Panc1 (cell line): ENCODE data around the gene SHKBP1. TPM values are rescaled to one million over a fixed set of nuclear protein-coding genes. Genes with fewer than 3 reads are reported as not detected.

Source experiments
- ATAC-seq: fragments of 200-7000 bp; cut with Tn5 transposase; 2 replicates; pipeline ENCODE4 v1.9.1; 2020; ENCODE audit warnings: mild to moderate bottlenecking, moderate library complexity
- BruUV-seq: library from RNA; stranded (reverse); fragments of 400-500 nt; replicated peaks from 2 replicates; lab custom pipeline; 2021; lab: Mats Ljungman, UMichigan
- CTCF ChIA-PET: fragments of 300-600 bp; sonication (Branson Sonifier 250); formaldehyde crosslinking; loops from one replicate; lab custom pipeline; 2022; ENCODE audit warnings: antibody characterized with exemption; lab: Charles Lee
- POLR2A ChIA-PET: fragments of 300-600 bp; sonication (Branson Sonifier 250); formaldehyde crosslinking; loops from one replicate; lab custom pipeline; 2022; ENCODE audit warnings: antibody characterized with exemption; lab: Charles Lee
- DNase-seq: peaks from one replicate; pipeline ENCODE4 v3.0.0-alpha.2; 2010; ENCODE audit warnings: low read depth, low spot score
- H3K27ac ChIP-seq: 2 replicates; pipeline ENCODE4 v1.5.1; 2011; ENCODE audit warnings: mild to moderate bottlenecking, low read length, inconsistent platforms
- H3K27me3 ChIP-seq: fragments of 200-500 bp; sonication (Bioruptor generic); 2 replicates; pipeline ENCODE4 v1.6.0; 2014; ENCODE audit warnings: low read length, inconsistent platforms; ENCODE audit not compliant: control insufficient read depth, insufficient read depth
- H3K36me3 ChIP-seq: fragments of 200-500 bp; sonication (Bioruptor generic); 2 replicates; pipeline ENCODE4 v1.5.1; 2014; ENCODE audit warnings: inconsistent platforms, mild to moderate bottlenecking, low read length, moderate library complexity; ENCODE audit not compliant: control insufficient read depth, insufficient read depth
- H3K4me1 ChIP-seq: 2 replicates; pipeline ENCODE4 v1.5.1; 2011; ENCODE audit warnings: inconsistent platforms, mild to moderate bottlenecking, low read length, moderate library complexity; ENCODE audit not compliant: control insufficient read depth, insufficient read depth
- H3K4me3 ChIP-seq, 2 experiments: 2 replicates each; pipeline ENCODE4 v1.5.1; 2011 to 2012; ENCODE audit warnings: low read depth in 2 of 2, low read length in 2 of 2, mild to moderate bottlenecking in 2 of 2, inconsistent platforms in 1 of 2, moderate library complexity in 1 of 2
- H3K9me3 ChIP-seq: fragments of 200-500 bp; sonication (Bioruptor generic); 2 replicates; pipeline ENCODE4 v1.5.1; 2014; ENCODE audit warnings: low read depth, mild to moderate bottlenecking, inconsistent platforms, low read length, moderate library complexity; ENCODE audit not compliant: control insufficient read depth, insufficient read depth
- POLR2AphosphoS5 ChIP-seq: IDR thresholded peaks from 2 replicates; pipeline ENCODE4 v1.6.1; 2012; ENCODE audit warnings: mild to moderate bottlenecking, low read depth, low read length, moderate library complexity
- SIN3A ChIP-seq: IDR thresholded peaks from 2 replicates; pipeline ENCODE4 v1.6.1; 2012; ENCODE audit warnings: low read depth, mild to moderate bottlenecking, low read length, moderate library complexity, borderline replicate concordance; ENCODE audit not compliant: insufficient read depth
- TCF7L2 ChIP-seq: IDR thresholded peaks from 2 replicates; pipeline ENCODE4 v1.6.1; 2011; ENCODE audit warnings: mild to moderate bottlenecking, low read depth, low read length, inconsistent platforms
- in situ Hi-C: cut with HindIII; loops from 2 replicates; pipeline ENCODE4 v1.10.0; 2016; ENCODE audit warnings: low sequenced_read_pairs, low pct_unique_long_range_greater_than_20kb
- intact Hi-C: fragments of 100-400 bp; cut with micrococcal nuclease; formaldehyde crosslinking; loops from one replicate; pipeline ENCODE4 v1.10.0; 2022; ENCODE audit not compliant: unreplicated experiment
- total RNA-seq: library from RNA; stranded (reverse); gene quantifications from one replicate; pipeline ENCODE4 v1.2.1, GENCODE V29; 2021; ENCODE audit not compliant: unreplicated experiment
- TF ChIP-seq, protein P1 (sequence below): fragments of 450-650 bp; IDR thresholded peaks from 2 replicates; pipeline ENCODE4 v1.5.1; 2017; ENCODE audit warnings: mild to moderate bottlenecking
- TF ChIP-seq, protein P2 (sequence below), 2 experiments: IDR thresholded peaks; 2 replicates each; pipeline ENCODE4 v1.6.1; 2011 to 2012; ENCODE audit warnings: low read depth in 2 of 2, control low read depth in 1 of 2, low read length in 1 of 2, mild to moderate bottlenecking in 1 of 2, moderate library complexity in 1 of 2; ENCODE audit not compliant: insufficient read depth in 1 of 2

Gene SHKBP1
- total RNA-seq, 1 experiment from 2014 or later: 55.9 TPM

DNA sequence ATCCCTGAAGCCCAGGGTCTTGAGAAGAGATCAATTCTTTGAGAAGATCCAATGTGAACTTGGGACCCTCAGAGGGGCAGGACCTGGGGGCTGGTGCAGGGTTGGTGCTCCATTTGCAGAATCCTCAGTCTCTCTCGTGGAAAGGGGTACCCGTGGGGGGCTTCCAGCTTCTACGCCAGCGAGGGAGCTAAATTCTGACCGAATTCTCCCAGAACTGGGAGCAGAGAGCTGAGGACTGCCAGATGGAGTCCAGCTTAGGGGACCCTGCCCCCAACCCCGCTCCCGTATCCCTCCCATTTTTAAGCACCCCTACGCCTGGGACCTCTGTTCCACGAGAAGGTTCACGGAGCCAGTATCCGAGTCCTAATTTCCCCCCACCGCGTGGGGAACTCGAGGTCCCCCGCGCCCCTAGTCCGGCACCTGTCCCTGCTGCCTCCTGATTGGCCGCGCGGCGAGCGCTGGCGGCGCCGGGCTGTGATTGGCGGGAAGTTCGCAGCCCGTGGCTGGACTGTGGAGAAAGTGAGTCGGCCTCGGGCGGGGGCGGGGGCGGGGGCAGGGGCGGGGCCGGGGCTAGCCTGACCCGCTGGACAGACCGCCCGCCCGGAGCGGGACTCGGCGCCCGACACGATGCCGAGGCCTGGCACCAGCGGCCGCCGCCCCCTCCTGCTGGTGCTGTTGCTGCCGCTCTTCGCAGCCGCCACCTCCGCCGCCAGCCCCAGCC is 20.1 kb downstream of the SHKBP1 start:
- intact Hi-C loops: loop anchor here (5.0 kb wide), 1 partner anchor 49 kb away; no protein-coding TSS in a partner anchor
- TF ChIP-seq POLR2AphosphoS5: no peak
- TF ChIP-seq, protein P1, sequence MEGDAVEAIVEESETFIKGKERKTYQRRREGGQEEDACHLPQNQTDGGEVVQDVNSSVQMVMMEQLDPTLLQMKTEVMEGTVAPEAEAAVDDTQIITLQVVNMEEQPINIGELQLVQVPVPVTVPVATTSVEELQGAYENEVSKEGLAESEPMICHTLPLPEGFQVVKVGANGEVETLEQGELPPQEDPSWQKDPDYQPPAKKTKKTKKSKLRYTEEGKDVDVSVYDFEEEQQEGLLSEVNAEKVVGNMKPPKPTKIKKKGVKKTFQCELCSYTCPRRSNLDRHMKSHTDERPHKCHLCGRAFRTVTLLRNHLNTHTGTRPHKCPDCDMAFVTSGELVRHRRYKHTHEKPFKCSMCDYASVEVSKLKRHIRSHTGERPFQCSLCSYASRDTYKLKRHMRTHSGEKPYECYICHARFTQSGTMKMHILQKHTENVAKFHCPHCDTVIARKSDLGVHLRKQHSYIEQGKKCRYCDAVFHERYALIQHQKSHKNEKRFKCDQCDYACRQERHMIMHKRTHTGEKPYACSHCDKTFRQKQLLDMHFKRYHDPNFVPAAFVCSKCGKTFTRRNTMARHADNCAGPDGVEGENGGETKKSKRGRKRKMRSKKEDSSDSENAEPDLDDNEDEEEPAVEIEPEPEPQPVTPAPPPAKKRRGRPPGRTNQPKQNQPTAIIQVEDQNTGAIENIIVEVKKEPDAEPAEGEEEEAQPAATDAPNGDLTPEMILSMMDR: no peak
- TF ChIP-seq, protein P2, sequence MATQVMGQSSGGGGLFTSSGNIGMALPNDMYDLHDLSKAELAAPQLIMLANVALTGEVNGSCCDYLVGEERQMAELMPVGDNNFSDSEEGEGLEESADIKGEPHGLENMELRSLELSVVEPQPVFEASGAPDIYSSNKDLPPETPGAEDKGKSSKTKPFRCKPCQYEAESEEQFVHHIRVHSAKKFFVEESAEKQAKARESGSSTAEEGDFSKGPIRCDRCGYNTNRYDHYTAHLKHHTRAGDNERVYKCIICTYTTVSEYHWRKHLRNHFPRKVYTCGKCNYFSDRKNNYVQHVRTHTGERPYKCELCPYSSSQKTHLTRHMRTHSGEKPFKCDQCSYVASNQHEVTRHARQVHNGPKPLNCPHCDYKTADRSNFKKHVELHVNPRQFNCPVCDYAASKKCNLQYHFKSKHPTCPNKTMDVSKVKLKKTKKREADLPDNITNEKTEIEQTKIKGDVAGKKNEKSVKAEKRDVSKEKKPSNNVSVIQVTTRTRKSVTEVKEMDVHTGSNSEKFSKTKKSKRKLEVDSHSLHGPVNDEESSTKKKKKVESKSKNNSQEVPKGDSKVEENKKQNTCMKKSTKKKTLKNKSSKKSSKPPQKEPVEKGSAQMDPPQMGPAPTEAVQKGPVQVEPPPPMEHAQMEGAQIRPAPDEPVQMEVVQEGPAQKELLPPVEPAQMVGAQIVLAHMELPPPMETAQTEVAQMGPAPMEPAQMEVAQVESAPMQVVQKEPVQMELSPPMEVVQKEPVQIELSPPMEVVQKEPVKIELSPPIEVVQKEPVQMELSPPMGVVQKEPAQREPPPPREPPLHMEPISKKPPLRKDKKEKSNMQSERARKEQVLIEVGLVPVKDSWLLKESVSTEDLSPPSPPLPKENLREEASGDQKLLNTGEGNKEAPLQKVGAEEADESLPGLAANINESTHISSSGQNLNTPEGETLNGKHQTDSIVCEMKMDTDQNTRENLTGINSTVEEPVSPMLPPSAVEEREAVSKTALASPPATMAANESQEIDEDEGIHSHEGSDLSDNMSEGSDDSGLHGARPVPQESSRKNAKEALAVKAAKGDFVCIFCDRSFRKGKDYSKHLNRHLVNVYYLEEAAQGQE (IDR thresholded peaks at IDR 0.05; ENCODE audit: insufficient read depth in 1 of 2, low read depth in 2 of 2, low read length in 1 of 2): no peak
- no peak for TF ChIP-seq TCF7L2
- no peak for TF ChIP-seq SIN3A
- POLR2A ChIA-PET: no interaction called here

DNA sequence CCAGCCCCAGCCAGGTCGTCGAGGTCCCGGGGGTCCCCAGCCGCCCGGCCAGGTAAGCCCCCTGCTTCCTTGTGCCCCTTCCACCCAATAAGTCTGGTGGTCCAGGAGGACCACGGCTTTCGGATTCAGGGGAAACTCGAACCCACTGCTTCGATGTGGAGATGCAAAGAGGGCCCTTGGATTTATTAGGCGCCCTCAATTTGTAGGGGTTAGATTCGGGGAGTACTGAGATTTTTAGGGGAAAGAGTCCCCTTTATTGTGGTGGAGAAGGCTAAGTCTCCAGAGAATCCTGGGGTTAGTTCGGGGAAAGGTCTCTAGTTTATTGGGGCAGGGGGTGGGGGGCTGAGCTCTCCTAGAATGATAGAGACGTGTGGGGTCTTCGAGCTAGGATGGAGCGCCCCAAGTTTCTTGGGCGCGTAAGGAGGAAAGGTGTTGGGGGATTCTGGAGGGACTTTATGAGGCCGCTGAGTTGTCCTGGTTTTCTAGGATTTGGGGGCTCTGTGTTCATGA is 20.7 kb downstream of the SHKBP1 start:
- no TSS peak for BruUV-seq
- H3K4me3 ChIP-seq: peak overlapping the region; percentile 50 to 59
- peaks cover 14% of the 10 kb centered on the region for H3K4me1 ChIP-seq
- peak overlapping the region; percentile 79 for H3K27ac ChIP-seq
- no peaks in the 10 kb centered on the region for H3K9me3 ChIP-seq
- no peaks in the 10 kb centered on the region for H3K27me3 ChIP-seq
- DNase-seq (no peak), ATAC-seq (no peak)
- TF ChIP-seq TCF7L2 (no peak), POLR2AphosphoS5 (no peak), SIN3A (no peak)
- TF ChIP-seq, protein P2 (IDR thresholded peaks at IDR 0.05; ENCODE audit: insufficient read depth in 1 of 2, low read depth in 2 of 2, low read length in 1 of 2): no peak
- TF ChIP-seq, protein P1: no peak
- H3K36me3 ChIP-seq: no peaks in the 10 kb centered on the region; the same call in 1 of the 2 replicates
- POLR2A ChIA-PET: no interaction called here
- CTCF ChIA-PET: no interaction called here
- in situ Hi-C loops (no loop called here), intact Hi-C loops (loop anchor here (5.0 kb wide), 1 partner anchor 50 kb away; no protein-coding TSS in a partner anchor)

More for the DNA sequence above, 20.1 kb downstream of the SHKBP1 start:
- in situ Hi-C loops: no loop called here
- CTCF ChIA-PET: no interaction called here
- no peak for DNase-seq
- Histone ChIP-seq H3K36me3 (no peaks in the 10 kb centered on the region; the same call in 1 of the 2 replicates), H3K9me3 (no peaks in the 10 kb centered on the region), H3K27me3 (no peaks in the 10 kb centered on the region), H3K4me3 (peak overlapping the region; percentile 50 to 59), H3K4me1 (peaks cover 11% of the 10 kb centered on the region), H3K27ac (peak overlapping the region; percentile 79)
- no TSS peak for BruUV-seq
- ATAC-seq: peak; percentile 72
